Liver (tissue), 9 donors: ENCODE results near the gene APPL1. TPM values are rescaled to one million over a fixed set of nuclear protein-coding genes. Genes with fewer than 3 reads are reported as not detected.

Source experiments
- DNase-seq: peaks from one replicate; pipeline ENCODE4 v3.0.0-alpha.2; 2017; ENCODE audit warnings: low spot score
- H3K27ac ChIP-seq, 2 donors: one replicate each; pipeline ENCODE4 v1.7.0; 2013; ENCODE audit warnings: inconsistent platforms in 2 of 2, low read length in 2 of 2, control low read depth in 1 of 2, low read depth in 1 of 2, mild to moderate bottlenecking in 1 of 2
- H3K27me3 ChIP-seq, 4 donors: one replicate each; pipeline versions ENCODE4 v1.6.1 to v1.7.0; 2013; ENCODE audit warnings: low read length in 3 of 4, inconsistent platforms in 1 of 4, mild to moderate bottlenecking in 1 of 4, moderate library complexity in 1 of 4; ENCODE audit not compliant: control insufficient read depth in 4 of 4, insufficient read depth in 4 of 4
- H3K36me3 ChIP-seq, 4 donors: one replicate each; pipeline versions ENCODE4 v1.6.1 to v1.7.0; 2013; ENCODE audit warnings: low read length in 3 of 4, mild to moderate bottlenecking in 3 of 4, low read depth in 1 of 4, moderate library complexity in 1 of 4; ENCODE audit not compliant: control insufficient read depth in 4 of 4, insufficient read depth in 3 of 4
- H3K4me1 ChIP-seq, 4 donors: one replicate each; pipeline versions ENCODE4 v1.6.1 to v1.7.0; 2013; ENCODE audit warnings: low read length in 3 of 4, mild to moderate bottlenecking in 3 of 4, moderate library complexity in 1 of 4; ENCODE audit not compliant: control insufficient read depth in 4 of 4, insufficient read depth in 4 of 4
- H3K4me3 ChIP-seq, 3 donors: one replicate each; pipeline versions ENCODE4 v1.6.1 to v1.7.0; 2013; ENCODE audit warnings: low read length in 3 of 3, control low read depth in 1 of 3, low read depth in 1 of 3, mild to moderate bottlenecking in 1 of 3
- H3K9ac ChIP-seq, 2 donors: one replicate each; pipeline ENCODE4 v1.7.0; 2013; ENCODE audit warnings: low read length in 2 of 2, mild to moderate bottlenecking in 2 of 2, moderate library complexity in 2 of 2, control low read depth in 1 of 2, low read depth in 1 of 2
- H3K9me3 ChIP-seq, 4 donors: one replicate each; pipeline versions ENCODE4 v1.6.1 to v1.7.0; 2013; ENCODE audit warnings: low read length in 3 of 4; ENCODE audit not compliant: control insufficient read depth in 4 of 4
- ATF3 ChIP-seq: IDR thresholded peaks from 2 replicates; pipeline ENCODE4 v1.6.1; 2016; ENCODE audit warnings: antibody characterized with exemption
- EGR1 ChIP-seq, 2 donors: IDR thresholded peaks; 2 replicates each; pipeline ENCODE4 v1.6.1; 2016 to 2018; ENCODE audit warnings: antibody characterized with exemption in 2 of 2, low read depth in 2 of 2
- FOXA1 ChIP-seq: IDR thresholded peaks from 2 replicates; pipeline ENCODE4 v1.6.1; 2016; ENCODE audit warnings: antibody characterized with exemption
- FOXA2 ChIP-seq: IDR thresholded peaks from 2 replicates; pipeline ENCODE4 v1.6.1; 2016; ENCODE audit warnings: antibody characterized with exemption
- GABPA ChIP-seq, 2 donors: IDR thresholded peaks in 1 of 2; conservative IDR thresholded peaks in 1 of 2; 2 replicates each; pipeline ENCODE4 v1.6.1; 2016; ENCODE audit warnings: antibody characterized with exemption in 2 of 2, mild to moderate bottlenecking in 1 of 2, moderate library complexity in 1 of 2
- JUND ChIP-seq, 2 donors: IDR thresholded peaks; 2 replicates each; pipeline ENCODE4 v1.6.1; 2016; ENCODE audit warnings: antibody characterized with exemption in 2 of 2
- NR2F2 ChIP-seq: IDR thresholded peaks from 2 replicates; pipeline ENCODE4 v1.6.1; 2016; ENCODE audit warnings: antibody characterized with exemption
- RAD21 ChIP-seq, 2 donors: IDR thresholded peaks; 2 replicates each; pipeline ENCODE4 v1.6.1; 2016; ENCODE audit warnings: antibody characterized with exemption in 2 of 2, mild to moderate bottlenecking in 2 of 2
- REST ChIP-seq: IDR thresholded peaks from 2 replicates; pipeline ENCODE4 v1.6.1; 2016; ENCODE audit warnings: antibody characterized with exemption, mild to moderate bottlenecking
- SP1 ChIP-seq: IDR thresholded peaks from 2 replicates; pipeline ENCODE4 v1.6.1; 2018; ENCODE audit warnings: antibody characterized with exemption, mild to moderate bottlenecking
- TAF1 ChIP-seq: conservative IDR thresholded peaks from 2 replicates; pipeline ENCODE4 v1.6.1; 2016; ENCODE audit warnings: antibody characterized with exemption, mild to moderate bottlenecking
- YY1 ChIP-seq: IDR thresholded peaks from 2 replicates; pipeline ENCODE4 v1.6.1; 2016; ENCODE audit warnings: antibody characterized with exemption, mild to moderate bottlenecking
- WGBS: extraction: QIAGEN DNeasy Blood & Tissue Kit; methylation state at CpG from one replicate; pipeline ENCODE4 v1.1.7; 2013; 5-methylcytosine and 5-hydroxymethylcytosine counted together
- polyA plus RNA-seq, 2 donors: library from polyadenylated mRNA; stranded (reverse) in 1 of 2; unstranded in 1 of 2; fragments of 200-250 nt in 1 of 2; fragments of >200 nt in 1 of 2; fragmentation: Nextera tagmentation in 1 of 2; extraction: Ambion mirVana in 1 of 2; gene quantifications; one replicate each; pipeline versions ENCODE4 v1.2.1 to v1.2.3, GENCODE V29; 2013 to 2015
- total RNA-seq, 2 donors: library from RNA; depleted of rRNA; stranded (reverse); fragments of >200 nt; gene quantifications; one replicate each; pipeline ENCODE4 v1.2.3, GENCODE V29; 2014
- donor health status: healthy.
- donor health status: healthy.
- donor health status: healthy.
- donor health status: healthy.
- donor health status: healthy.

APPL1 gene
- total RNA-seq (10 to 100 TPM; 19.0 to 19.5 TPM), polyA plus RNA-seq (10 to 100 TPM in 1 of 2 donors, 1 to 10 TPM in 1; 7.7 to 30.3 TPM)

- H3K27ac ChIP-seq, result peak within 1 kb of the TSS; percentile 77 to 89
- peak within 1 kb of the TSS; percentile 84 to 87 for H3K9ac ChIP-seq
- H3K4me3 ChIP-seq, result peak within 1 kb of the TSS; percentile 71 to 93 (median 89)
- under 1% methylated on average over 71 of the region's 71 CpGs for WGBS
- peaks cover 0 to 21% (median 10%) of the 10 kb centered on the region in 4 donors for H3K4me1 ChIP-seq
- TF ChIP-seq RAD21 (IDR thresholded peaks at IDR 0.05) (peak in 1 of 2 donors; percentile 10), YY1 (no peak), JUND (IDR thresholded peaks at IDR 0.05) (no peak), NR2F2 (no peak), REST (peak; percentile 71), FOXA1 (no peak), ATF3 (no peak), GABPA (IDR thresholded peaks at IDR 0.05 in 1 of 2, conservative IDR thresholded peaks at IDR 0.05 in 1 of 2) (peak in 1 of 2 donors; percentile 64), SP1 (peak; percentile 58), EGR1 (IDR thresholded peaks at IDR 0.05; ENCODE audit: low read depth in 2 of 2) (no peak), TAF1 (no peak)
- H3K36me3 ChIP-seq, result no peaks in the 10 kb centered on the region
- peak; percentile 94 for DNase-seq
- no peaks in the 10 kb centered on the region for H3K9me3 ChIP-seq
- H3K27me3 ChIP-seq, result no peaks in the 10 kb centered on the region
These were observed at the start of gene APPL1 for GRCh38 chr3:57227204-57227929. TSS of gene APPL1 (plus strand) at chr3:57227729. CDS start at chr3:57227884, 155 bp downstream.

- no peak overlapping the region for H3K4me3 ChIP-seq
- WGBS, result 73% methylated on average over 5 of the region's 5 CpGs
- no peak for DNase-seq
- H3K27ac ChIP-seq, result no peak overlapping the region
- no peaks in the 10 kb centered on the region for H3K9me3 ChIP-seq
- no peak overlapping the region for H3K9ac ChIP-seq
- no peak for TF ChIP-seq SP1
- no peak for TF ChIP-seq TAF1
- TF ChIP-seq ATF3, result no peak
- TF ChIP-seq RAD21 (IDR thresholded peaks at IDR 0.05), result peak; percentile 46 to 62
- TF ChIP-seq FOXA2, result no peak
- no peaks in the 10 kb centered on the region for H3K36me3 ChIP-seq
- no peaks in the 10 kb centered on the region for H3K4me1 ChIP-seq
- no peaks in the 10 kb centered on the region for H3K27me3 ChIP-seq
These were observed 47.7 kb upstream of the APPL1 start for GRCh38 chr3:57179580-57180410.
